A673 (cell line): Measurements from ENCODE around the gene HMX1. TPM values are rescaled to one million over a fixed set of nuclear protein-coding genes. Genes with fewer than 3 reads are reported as not detected.
A peak's percentile ranks its signal among the peaks of the same experiment; 100 is the strongest.

Experiments
- BruUV-seq: library from RNA; stranded (reverse); fragments of 400-500 nt; replicated peaks from 2 replicates; lab custom pipeline; 2021; lab: Mats Ljungman, UMichigan
- CTCF ChIA-PET: fragments of 300-600 bp; sonication (Branson Sonifier 250); formaldehyde crosslinking; loops from one replicate; lab custom pipeline; 2022; ENCODE audit warnings: antibody characterized with exemption; lab: Charles Lee
- POLR2A ChIA-PET: fragments of 300-600 bp; sonication (Branson Sonifier 250); formaldehyde crosslinking; loops from one replicate; lab custom pipeline; 2022; ENCODE audit warnings: antibody characterized with exemption; ENCODE audit not compliant: low non-redundant PET; lab: Charles Lee
- DNase-seq: peaks from one replicate; pipeline ENCODE4 v3.0.0-alpha.2; 2015; ENCODE audit warnings: low spot score
- H3K27ac ChIP-seq: fragments of 200-600 bp; sonication (generic); 2 replicates; pipeline ENCODE4 v1.5.1; 2016; ENCODE audit warnings: mixed run types, low read depth, mild to moderate bottlenecking, mixed read lengths, antibody characterized with exemption, low read length; ENCODE audit not compliant: poor library complexity, severe bottlenecking
- H3K27me3 ChIP-seq: fragments of 200-600 bp; sonication (generic); replicated peaks from 2 replicates; pipeline ENCODE4 v1.6.1; 2017; ENCODE audit warnings: mixed run types, low read depth, mild to moderate bottlenecking, mixed read lengths, antibody characterized with exemption, low read length; ENCODE audit not compliant: insufficient read depth, poor library complexity
- H3K36me3 ChIP-seq: fragments of 200-600 bp; sonication (generic); 2 replicates; pipeline ENCODE4 v1.6.1; 2016; ENCODE audit warnings: mixed run types, mild to moderate bottlenecking, mixed read lengths, antibody characterized with exemption, low read length; ENCODE audit not compliant: insufficient read depth, poor library complexity, severe bottlenecking
- H3K4me1 ChIP-seq: fragments of 200-600 bp; sonication (generic); 2 replicates; pipeline ENCODE4 v1.6.1; 2017; ENCODE audit warnings: mixed run types, mild to moderate bottlenecking, mixed read lengths, antibody characterized with exemption, low read length; ENCODE audit not compliant: insufficient read depth, poor library complexity, severe bottlenecking
- H3K4me3 ChIP-seq: fragments of 200-600 bp; sonication (generic); 2 replicates; pipeline ENCODE4 v1.5.1; 2016; ENCODE audit warnings: low read depth, mixed run types, mild to moderate bottlenecking, mixed read lengths, low read length; ENCODE audit not compliant: poor library complexity, severe bottlenecking
- H3K9me3 ChIP-seq: fragments of 200-600 bp; sonication (generic); 2 replicates; pipeline ENCODE4 v1.6.1; 2016; ENCODE audit warnings: mixed run types, low read depth, mild to moderate bottlenecking, mixed read lengths, antibody characterized with exemption, low read length; ENCODE audit not compliant: poor library complexity, severe bottlenecking
- EZH2 ChIP-seq: fragments of 200-600 bp; sonication (generic); IDR thresholded peaks from 2 replicates; pipeline ENCODE4 v1.6.1; 2017; ENCODE audit warnings: borderline replicate concordance, low read depth, mild to moderate bottlenecking, mixed read lengths, antibody characterized with exemption, low read length; ENCODE audit not compliant: poor library complexity, severe bottlenecking
- intact Hi-C: fragments of 100-400 bp; cut with micrococcal nuclease; formaldehyde crosslinking; loops from one replicate; pipeline ENCODE4 v1.10.0; 2022; ENCODE audit not compliant: unreplicated experiment
- total RNA-seq: library from RNA; stranded (reverse); gene quantifications from 2 replicates; pipeline ENCODE4 v1.2.3, GENCODE V29; 2021
- TF ChIP-seq, protein P1 (sequence below): fragments of 300-800, 200-600 bp; sonication (generic); conservative IDR thresholded peaks from 2 replicates; pipeline ENCODE4 v1.5.1; 2017; ENCODE audit warnings: low read depth, mild to moderate bottlenecking, antibody characterized with exemption, low read length, moderate library complexity, mixed read lengths

The HMX1 gene
- total RNA-seq, 1 experiment from 2014 or later: 0.26 TPM

DNA sequence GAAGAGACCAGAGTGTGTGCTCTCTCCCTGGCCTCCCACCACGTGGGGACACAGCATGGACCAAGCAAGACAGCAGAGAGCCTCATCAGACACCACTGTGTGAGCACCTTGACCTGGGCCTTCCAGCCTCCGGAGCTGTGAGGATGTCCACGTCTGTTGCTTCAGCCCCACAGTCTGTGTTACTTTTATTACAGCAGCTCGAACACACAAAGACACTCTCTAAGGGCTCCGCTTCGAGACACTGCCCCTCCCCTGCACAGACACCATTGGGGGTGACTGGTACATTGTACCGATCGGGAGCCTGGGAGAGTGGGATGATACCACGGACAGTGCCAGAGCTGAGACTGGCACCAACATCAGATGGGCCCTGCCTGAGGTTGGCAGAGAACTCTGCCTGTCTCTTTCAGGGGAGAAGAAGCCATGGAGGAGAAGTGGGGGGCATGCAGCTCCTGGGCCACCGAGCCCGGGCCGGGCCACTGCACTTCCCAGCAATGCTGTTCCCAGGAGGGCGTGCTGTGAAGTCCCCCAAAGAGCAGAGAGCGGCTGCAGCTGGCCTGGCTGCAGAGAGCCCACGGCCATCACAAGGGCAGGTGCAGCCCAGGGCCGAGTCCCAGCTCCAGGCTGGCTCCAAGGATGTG is 48.1 kb upstream of the HMX1 start:
- H3K4me1 ChIP-seq: no peaks in the 10 kb centered on the region
- peaks cover 4% of the 10 kb centered on the region for H3K27me3 ChIP-seq
- POLR2A ChIA-PET: no interaction called here
- BruUV-seq: no TSS peak
- H3K36me3 ChIP-seq: no peaks in the 10 kb centered on the region
- no peak overlapping the region for H3K4me3 ChIP-seq
- H3K9me3 ChIP-seq: no peaks in the 10 kb centered on the region
- CTCF ChIA-PET: no interaction called here
- TF ChIP-seq, protein P1, sequence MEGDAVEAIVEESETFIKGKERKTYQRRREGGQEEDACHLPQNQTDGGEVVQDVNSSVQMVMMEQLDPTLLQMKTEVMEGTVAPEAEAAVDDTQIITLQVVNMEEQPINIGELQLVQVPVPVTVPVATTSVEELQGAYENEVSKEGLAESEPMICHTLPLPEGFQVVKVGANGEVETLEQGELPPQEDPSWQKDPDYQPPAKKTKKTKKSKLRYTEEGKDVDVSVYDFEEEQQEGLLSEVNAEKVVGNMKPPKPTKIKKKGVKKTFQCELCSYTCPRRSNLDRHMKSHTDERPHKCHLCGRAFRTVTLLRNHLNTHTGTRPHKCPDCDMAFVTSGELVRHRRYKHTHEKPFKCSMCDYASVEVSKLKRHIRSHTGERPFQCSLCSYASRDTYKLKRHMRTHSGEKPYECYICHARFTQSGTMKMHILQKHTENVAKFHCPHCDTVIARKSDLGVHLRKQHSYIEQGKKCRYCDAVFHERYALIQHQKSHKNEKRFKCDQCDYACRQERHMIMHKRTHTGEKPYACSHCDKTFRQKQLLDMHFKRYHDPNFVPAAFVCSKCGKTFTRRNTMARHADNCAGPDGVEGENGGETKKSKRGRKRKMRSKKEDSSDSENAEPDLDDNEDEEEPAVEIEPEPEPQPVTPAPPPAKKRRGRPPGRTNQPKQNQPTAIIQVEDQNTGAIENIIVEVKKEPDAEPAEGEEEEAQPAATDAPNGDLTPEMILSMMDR: no peak
- TF ChIP-seq EZH2: no peak
- intact Hi-C loops: no loop called here
- no peak overlapping the region for H3K27ac ChIP-seq
- DNase-seq: no peak

DNA sequence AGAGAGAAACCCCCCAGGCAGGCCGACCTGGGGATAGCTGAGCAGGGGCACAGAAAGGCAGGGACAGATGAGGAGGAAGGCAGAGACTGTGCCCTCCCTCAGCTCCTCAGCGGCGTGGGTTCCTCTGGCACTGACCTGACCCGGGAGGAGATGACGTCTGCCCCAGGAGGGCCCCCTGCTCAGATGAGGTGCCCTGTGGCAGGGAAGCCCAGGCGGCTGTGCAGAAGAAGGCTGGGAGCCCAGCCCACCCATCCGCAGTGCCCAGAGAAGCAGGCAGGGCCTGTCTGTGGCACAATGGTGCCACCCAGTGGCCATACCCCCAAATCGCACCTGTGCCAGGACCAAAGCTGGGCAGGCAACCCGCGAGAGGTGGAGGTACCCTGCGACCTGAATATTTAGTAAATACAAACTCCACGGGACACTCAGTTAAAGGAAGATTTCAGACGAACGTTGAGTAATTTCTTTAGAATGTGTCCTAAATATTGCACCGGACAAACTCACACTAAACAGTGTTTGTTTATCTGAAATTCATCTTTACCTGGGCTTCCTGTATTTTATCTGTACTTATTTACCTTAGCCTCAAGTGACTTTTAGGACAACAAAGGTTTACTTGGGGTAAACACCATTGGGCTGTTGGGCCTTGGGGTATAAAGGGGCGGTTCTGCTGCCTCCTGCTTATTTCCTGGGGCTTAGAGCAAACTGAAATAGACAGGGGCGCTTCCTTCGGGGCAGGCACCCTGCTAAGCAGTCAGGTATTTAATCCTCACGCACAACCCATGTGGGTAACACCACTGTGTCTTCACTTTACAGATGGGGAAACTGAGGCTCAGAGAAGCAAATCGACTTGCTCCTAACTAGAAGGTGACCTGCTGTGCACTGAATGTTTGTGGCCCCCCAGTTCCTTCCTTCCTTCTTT is 46.5 kb upstream of the HMX1 start:
- intact Hi-C loops: loop anchor here (1.0 kb wide), 1 partner anchor 230 kb away; no protein-coding TSS in a partner anchor
- POLR2A ChIA-PET: no interaction called here
- Histone ChIP-seq H3K27ac (no peak overlapping the region), H3K4me3 (no peak overlapping the region), H3K4me1 (no peaks in the 10 kb centered on the region), H3K27me3 (no peaks in the 10 kb centered on the region), H3K36me3 (no peaks in the 10 kb centered on the region), H3K9me3 (no peaks in the 10 kb centered on the region)
- DNase-seq: peak; percentile 73
- CTCF ChIA-PET: interaction anchor here (0.5 to 1.7 kb wide), 6 partner anchors 165 to 1328 kb away, joined by 3 to 23 read pairs (median 4); no protein-coding TSS in a partner anchor
- BruUV-seq: no TSS peak
- TF ChIP-seq, protein P1: peak; percentile 89
- TF ChIP-seq EZH2: no peak

DNA sequence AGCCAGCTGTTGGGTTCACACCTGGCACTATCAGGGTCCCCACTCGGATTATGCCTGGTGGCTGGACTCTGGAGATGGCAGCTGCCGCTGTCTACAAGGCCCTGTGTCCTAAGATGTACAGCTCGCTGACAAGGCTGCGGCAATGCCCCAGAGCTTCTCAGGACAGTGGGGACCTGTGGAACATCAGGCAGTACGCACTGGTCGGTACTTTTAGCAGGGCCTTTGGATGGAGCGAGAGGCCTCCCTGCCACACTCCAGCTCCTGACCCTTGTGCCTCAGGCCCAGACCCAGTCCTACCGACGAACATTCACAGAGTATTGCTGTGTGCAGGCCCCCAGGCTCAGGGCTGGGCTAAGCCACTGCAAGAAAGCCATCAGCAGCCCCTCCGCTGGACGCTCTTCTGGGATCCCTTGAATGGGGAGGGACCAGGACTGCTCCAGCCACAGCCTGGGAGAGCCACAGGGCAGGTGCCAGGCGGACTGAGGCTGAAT is 45.7 kb upstream of the HMX1 start:
- TF ChIP-seq, protein P1: no peak
- no peak for TF ChIP-seq EZH2
- intact Hi-C loops: no loop called here
- no peak for DNase-seq
- H3K27ac ChIP-seq: no peak overlapping the region
- ChIA-PET CTCF (interaction anchor here (0.7 to 1.7 kb wide), 2 partner anchors 164 to 229 kb away, joined by 4 to 23 read pairs; no protein-coding TSS in a partner anchor), POLR2A (no interaction called here)
- H3K27me3 ChIP-seq: no peaks in the 10 kb centered on the region
- no peaks in the 10 kb centered on the region for H3K9me3 ChIP-seq
- no peaks in the 10 kb centered on the region for H3K4me1 ChIP-seq
- H3K36me3 ChIP-seq: no peaks in the 10 kb centered on the region
- BruUV-seq: no TSS peak
- no peak overlapping the region for H3K4me3 ChIP-seq
